HL-60/S4 (cell line): ENCODE results near the gene WWC2.

Experiments
- in situ Hi-C: fragments of 300-500 bp; cut with MboI; formaldehyde crosslinking; loops from 2 replicates; pipeline ENCODE4 v1.14.3; 2022; ENCODE audit warnings: low sequenced_read_pairs

Gene WWC2

GRCh38 chr4:183347146-183347545, 248.1 kb downstream of the WWC2 start:
- in situ Hi-C loops = no loop called here

- in situ Hi-C loops = no loop called here
Measured at GRCh38 chr4:183347566-183347965, 248.5 kb downstream of the WWC2 start.

GRCh38 chr4:183348136-183348535, 249.1 kb downstream of the WWC2 start:
- in situ Hi-C loops = no loop called here

GRCh38 chr4:183348706-183349659, 249.9 kb downstream of the WWC2 start:
- in situ Hi-C loops = no loop called here

GRCh38 chr4:183349673-183350072, 250.6 kb downstream of the WWC2 start:
- in situ Hi-C loops = no loop called here

GRCh38 chr4:183350317-183351071, 251.4 kb downstream of the WWC2 start:
- in situ Hi-C loops = no loop called here

- in situ Hi-C loops = no loop called here
Measured at GRCh38 chr4:183352546-183352945, 253.5 kb downstream of the WWC2 start.

GRCh38 chr4:183353557-183353956, 254.5 kb downstream of the WWC2 start:
- in situ Hi-C loops = no loop called here

GRCh38 chr4:183354219-183354618, 255.2 kb downstream of the WWC2 start:
- in situ Hi-C loops = no loop called here

GRCh38 chr4:183355405-183355804, 256.3 kb downstream of the WWC2 start:
- in situ Hi-C loops = no loop called here

- in situ Hi-C loops = no loop called here
Measured at GRCh38 chr4:183356173-183356830, 257.2 kb downstream of the WWC2 start.

- in situ Hi-C loops = no loop called here
Measured at GRCh38 chr4:183356931-183357675, 258.0 kb downstream of the WWC2 start.

- in situ Hi-C loops = no loop called here
Measured at GRCh38 chr4:183358215-183358755, 259.2 kb downstream of the WWC2 start.

GRCh38 chr4:183360161-183360919, 261.3 kb downstream of the WWC2 start:
- in situ Hi-C loops = no loop called here

- in situ Hi-C loops = no loop called here
Measured at GRCh38 chr4:183362036-183362435, 263.0 kb downstream of the WWC2 start.

GRCh38 chr4:183362916-183363542, 264.0 kb downstream of the WWC2 start:
- in situ Hi-C loops = no loop called here

- in situ Hi-C loops = no loop called here
Measured at GRCh38 chr4:183364025-183364424, 265.0 kb downstream of the WWC2 start.

GRCh38 chr4:183366206-183366835, 267.3 kb downstream of the WWC2 start:
- in situ Hi-C loops = no loop called here

GRCh38 chr4:183369073-183369472, 270.0 kb downstream of the WWC2 start:
- in situ Hi-C loops = no loop called here
